GM12872 (cell line): Measurements from ENCODE around the gene MATN4.

Source experiments
- TF ChIP-seq, protein P1 (sequence below): IDR thresholded peaks from 3 replicates; pipeline ENCODE4 v1.5.1; 2011; ENCODE audit warnings: low read depth, mild to moderate bottlenecking, low read length, moderate library complexity; ENCODE audit not compliant: insufficient read depth

MATN4 gene

DNA sequence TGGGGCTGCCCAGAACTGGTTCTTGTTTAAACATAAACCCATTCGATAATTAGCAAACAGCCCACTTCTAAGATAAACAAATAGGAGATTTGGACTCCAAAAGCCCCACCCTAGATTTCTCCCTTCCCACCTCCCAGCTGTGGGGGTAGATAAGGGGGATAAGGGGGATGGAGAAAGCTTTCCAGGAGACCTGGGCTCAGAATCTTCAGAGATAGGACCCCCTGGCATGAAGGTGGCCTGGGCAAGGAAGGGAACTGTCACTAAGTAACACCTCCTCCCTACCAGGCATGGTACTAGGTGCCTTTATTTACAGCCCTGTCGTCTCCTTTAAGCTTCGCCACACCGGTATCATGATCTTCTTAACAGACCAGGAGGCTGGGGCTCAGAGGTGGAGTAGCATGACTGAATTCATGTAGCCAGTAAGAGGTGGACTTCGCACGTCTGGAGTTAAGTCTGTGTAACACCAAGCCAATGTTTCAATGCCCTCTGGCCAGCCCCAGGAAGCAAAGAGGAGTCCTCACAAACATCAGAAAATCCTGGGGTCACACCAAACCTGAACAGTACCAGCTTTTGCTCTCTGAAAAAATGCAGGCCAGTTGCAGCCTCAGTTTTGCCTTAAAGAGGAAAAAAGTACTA is 35.6 kb upstream of the MATN4 start:
- TF ChIP-seq, protein P1, sequence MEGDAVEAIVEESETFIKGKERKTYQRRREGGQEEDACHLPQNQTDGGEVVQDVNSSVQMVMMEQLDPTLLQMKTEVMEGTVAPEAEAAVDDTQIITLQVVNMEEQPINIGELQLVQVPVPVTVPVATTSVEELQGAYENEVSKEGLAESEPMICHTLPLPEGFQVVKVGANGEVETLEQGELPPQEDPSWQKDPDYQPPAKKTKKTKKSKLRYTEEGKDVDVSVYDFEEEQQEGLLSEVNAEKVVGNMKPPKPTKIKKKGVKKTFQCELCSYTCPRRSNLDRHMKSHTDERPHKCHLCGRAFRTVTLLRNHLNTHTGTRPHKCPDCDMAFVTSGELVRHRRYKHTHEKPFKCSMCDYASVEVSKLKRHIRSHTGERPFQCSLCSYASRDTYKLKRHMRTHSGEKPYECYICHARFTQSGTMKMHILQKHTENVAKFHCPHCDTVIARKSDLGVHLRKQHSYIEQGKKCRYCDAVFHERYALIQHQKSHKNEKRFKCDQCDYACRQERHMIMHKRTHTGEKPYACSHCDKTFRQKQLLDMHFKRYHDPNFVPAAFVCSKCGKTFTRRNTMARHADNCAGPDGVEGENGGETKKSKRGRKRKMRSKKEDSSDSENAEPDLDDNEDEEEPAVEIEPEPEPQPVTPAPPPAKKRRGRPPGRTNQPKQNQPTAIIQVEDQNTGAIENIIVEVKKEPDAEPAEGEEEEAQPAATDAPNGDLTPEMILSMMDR: no peak

DNA sequence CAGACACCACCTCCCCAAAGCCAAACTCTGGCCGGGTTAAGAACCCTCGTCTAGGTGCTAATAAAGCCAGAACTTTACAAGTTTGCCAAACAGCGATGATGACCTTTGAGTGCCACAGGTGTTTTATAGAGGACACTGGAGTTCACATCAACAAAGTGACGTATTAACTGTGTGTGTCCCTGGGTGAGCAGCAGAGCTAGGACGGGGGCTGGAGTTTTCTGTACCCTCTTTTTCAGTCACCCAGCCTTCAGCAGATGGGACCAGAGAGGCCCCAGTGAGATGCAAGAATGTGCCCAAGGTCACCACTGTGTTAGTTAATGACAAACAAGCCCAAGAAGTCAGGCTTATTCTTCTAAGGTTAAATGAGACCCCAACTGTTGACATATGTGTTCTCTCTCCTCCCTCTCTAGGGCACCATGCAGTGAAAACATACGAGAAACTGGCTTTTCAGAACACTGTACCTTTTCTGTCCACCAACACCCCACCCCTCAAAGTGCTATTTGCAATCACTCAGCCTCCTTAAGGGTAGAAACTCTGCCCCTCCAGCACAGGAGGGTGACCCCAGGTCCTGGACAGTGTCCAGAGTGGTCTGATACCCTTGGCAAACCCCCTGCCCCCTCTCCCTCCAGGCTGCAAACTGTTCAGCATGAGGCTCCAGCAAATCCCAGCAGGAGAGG is 34.9 kb upstream of the MATN4 start:
- TF ChIP-seq, protein P1: no peak

DNA sequence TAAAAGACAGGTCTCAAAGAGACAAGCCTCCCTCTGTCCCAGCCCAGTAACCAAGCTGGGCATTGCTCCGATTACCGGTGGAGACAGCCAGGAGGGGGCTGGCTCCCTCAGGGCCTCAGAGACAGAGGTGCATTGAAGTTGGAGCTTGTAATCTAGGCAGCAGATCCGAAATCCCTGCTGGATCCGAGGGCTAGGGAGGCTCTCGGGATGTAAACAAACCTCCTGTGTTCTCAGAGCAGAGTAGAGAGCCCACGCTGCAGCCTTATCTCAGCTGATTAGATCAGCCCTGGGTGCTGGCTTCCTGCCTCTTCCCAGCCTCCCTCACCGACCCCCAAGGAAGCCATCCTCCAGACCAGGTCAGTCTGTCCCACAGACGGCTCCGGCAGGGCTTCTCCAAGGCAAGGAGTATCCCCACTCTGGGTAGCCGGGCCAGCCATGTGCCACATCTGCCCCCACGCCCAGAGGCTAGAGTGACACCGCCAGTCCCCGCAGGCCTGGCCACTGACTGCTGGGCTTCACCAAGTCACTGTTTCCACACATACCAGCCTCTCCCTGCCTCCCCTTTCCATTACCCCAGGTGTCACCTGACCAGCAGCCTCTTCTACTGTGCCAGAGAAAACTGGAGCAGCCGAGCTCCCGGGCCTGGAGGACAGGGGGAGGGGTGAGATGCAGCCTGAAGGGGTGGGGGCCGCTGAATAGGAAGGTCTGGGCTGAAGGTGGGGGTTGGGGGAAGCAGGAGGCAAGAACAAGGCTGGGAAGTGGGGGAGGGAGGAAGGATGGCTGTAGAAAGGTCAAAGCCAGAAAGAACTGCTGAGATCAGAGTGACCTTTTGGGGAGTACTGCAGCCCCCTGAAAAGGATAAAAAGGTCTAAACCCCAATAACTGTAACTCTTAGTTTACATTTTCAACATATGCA is 34.1 kb upstream of the MATN4 start:
- TF ChIP-seq, protein P1: no peak

DNA sequence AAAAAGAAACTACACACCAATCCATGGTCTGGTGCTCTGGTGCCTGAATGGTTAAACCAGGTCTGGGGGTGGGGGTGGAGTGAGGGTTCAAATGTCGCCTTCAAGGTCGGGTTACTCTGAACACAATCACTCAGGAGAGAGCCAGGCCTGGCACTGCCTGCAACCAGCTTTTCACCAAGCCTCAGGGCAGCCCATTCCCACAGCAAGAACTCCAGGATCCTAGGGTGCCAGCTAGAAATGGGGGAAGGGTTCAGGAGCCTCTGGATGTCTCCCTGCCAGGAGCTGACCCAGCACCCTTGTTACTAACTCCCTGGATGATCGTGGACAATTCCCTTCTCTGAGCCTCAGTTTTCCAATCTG is 33.5 kb upstream of the MATN4 start:
- TF ChIP-seq, protein P1: no peak

DNA sequence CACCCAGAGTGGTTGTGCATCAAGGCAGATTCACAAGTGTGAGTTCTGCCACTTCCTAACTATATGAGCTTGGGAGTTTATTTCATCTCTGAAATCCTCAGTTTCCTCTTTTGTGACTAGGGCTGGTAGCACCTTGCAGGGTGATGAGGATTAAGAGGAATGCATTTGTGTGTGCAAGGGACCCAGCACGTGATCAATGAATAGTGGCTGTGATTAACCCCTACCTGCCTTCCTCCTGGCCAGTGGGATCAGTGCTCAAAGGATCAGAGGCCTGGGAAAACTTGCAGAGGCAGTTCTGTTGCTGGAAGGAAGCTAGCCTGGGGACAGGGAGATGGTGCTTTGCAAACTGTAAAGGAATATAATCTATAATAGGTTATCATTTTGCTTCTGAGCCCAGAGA is 32.9 kb upstream of the MATN4 start:
- TF ChIP-seq, protein P1: no peak

DNA sequence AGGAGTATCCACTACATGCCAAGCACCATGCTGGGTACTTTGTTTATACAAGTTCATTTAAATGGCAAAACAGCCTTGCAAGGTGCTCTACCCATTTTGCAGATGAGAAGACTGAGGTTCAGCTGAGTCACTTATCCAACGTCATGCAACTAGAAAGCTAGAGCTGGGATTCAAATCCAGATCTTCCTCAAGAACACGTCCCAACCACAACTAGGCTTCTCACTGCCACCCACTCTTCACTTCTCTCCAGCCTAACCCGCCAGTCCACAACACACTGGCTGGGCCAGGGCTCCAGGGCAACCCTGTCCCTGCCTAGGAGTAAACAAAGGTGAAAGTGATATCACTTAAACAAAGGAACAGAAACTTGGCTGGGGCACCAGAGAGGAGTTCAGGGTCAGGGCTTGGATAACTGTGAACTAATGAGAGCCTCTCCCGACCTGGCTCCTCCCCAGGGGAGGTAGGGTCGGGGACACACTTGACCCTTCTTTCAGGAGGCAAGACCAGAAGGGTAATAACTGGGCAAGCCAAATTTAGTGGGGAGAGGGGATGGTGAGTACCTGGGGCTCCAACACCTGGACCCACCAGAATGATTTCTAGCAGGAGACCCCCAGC is 32.2 kb upstream of the MATN4 start:
- TF ChIP-seq, protein P1: no peak

DNA sequence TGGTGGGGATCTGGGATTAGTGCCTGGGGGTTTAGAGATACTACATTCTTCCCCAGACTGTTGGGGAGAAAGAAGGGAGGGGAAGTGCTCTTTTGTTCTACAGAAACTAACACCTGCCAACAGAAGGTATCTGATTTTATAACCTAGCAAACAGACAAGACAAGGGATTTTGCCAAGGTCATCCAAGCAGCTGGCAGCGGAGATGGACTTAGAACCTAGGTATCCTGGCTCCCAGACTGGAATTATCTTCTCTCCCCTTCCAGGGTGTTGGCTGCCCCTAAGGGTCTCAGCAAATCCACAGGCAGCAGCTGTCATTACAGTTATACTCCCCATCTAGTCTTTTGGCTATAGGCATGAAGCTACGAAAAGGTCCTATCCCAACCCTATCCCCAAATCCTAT is 31.7 kb upstream of the MATN4 start:
- TF ChIP-seq, protein P1: no peak
